Measurements from ENCODE around the gene SPACA4. TPM values are rescaled to one million over a fixed set of nuclear protein-coding genes. Genes with fewer than 3 reads are reported as not detected.

The SPACA4 gene
- total and polyA plus RNA-seq, 4 donors, result not detected

GRCh38 chr19:48591021-48591420, 15.5 kb upstream of the SPACA4 start:
- H3K27me3 ChIP-seq (ENCODE audit: control insufficient read depth in 4 of 4, insufficient read depth in 4 of 4, low read length in 3 of 4), result no peaks in the 10 kb centered on the region
- no peak overlapping the region for H3K4me3 ChIP-seq (ENCODE audit: low read depth in 1 of 3, low read length in 3 of 3)
- H3K27ac ChIP-seq (ENCODE audit: low read depth in 1 of 2, low read length in 2 of 2), result no peak overlapping the region
- DNase-seq (ENCODE audit: low spot score), result no peak
- WGBS, result 83% methylated on average over 5 of the region's 5 CpGs
- TF ChIP-seq GABPA (IDR thresholded peaks at IDR 0.05 in 1 of 2, conservative IDR thresholded peaks at IDR 0.05 in 1 of 2), result no peak
- TF ChIP-seq NR2F2 (IDR thresholded peaks at IDR 0.05), result no peak
- no peak for TF ChIP-seq CTCF (IDR thresholded peaks at IDR 0.05; ENCODE audit: low read depth, low read length, missing input control)
- TF ChIP-seq EGR1 (IDR thresholded peaks at IDR 0.05; ENCODE audit: low read depth in 2 of 2), result no peak
- no peak for TF ChIP-seq MAX (IDR thresholded peaks at IDR 0.05)
- TF ChIP-seq HNF4G (IDR thresholded peaks at IDR 0.05), result no peak
- TF ChIP-seq RAD21 (IDR thresholded peaks at IDR 0.05), result no peak
- TF ChIP-seq REST (IDR thresholded peaks at IDR 0.05), result no peak
- TF ChIP-seq FOXA1 (IDR thresholded peaks at IDR 0.05), result no peak
- TF ChIP-seq ZBTB33 (IDR thresholded peaks at IDR 0.05), result no peak
- TF ChIP-seq YY1 (IDR thresholded peaks at IDR 0.05), result no peak
- no peak for TF ChIP-seq ATF3 (IDR thresholded peaks at IDR 0.05)
- no peak for TF ChIP-seq FOXA2 (IDR thresholded peaks at IDR 0.05)
- TF ChIP-seq JUND (IDR thresholded peaks at IDR 0.05), result no peak
- no peak for TF ChIP-seq HNF4A (conservative IDR thresholded peaks at IDR 0.05)
- no peak for TF ChIP-seq SP1 (IDR thresholded peaks at IDR 0.05)
- TF ChIP-seq TAF1 (conservative IDR thresholded peaks at IDR 0.05), result no peak
- H3K36me3 ChIP-seq (ENCODE audit: control insufficient read depth in 4 of 4, insufficient read depth in 3 of 4, low read depth in 1 of 4, low read length in 3 of 4), result no peaks in the 10 kb centered on the region
- H3K9ac ChIP-seq (ENCODE audit: low read depth in 1 of 2, low read length in 2 of 2), result no peak overlapping the region
- H3K9me3 ChIP-seq (ENCODE audit: control insufficient read depth in 4 of 4, low read length in 3 of 4), result no peaks in the 10 kb centered on the region
- no peaks in the 10 kb centered on the region for H3K4me1 ChIP-seq (ENCODE audit: control insufficient read depth in 4 of 4, insufficient read depth in 4 of 4, low read length in 3 of 4)

- H3K27me3 ChIP-seq (ENCODE audit: control insufficient read depth in 4 of 4, insufficient read depth in 4 of 4, low read length in 3 of 4), result no peaks in the 10 kb centered on the region
- TF ChIP-seq CTCF (IDR thresholded peaks at IDR 0.05; ENCODE audit: low read depth, low read length, missing input control), result no peak
- no peak for TF ChIP-seq SP1 (IDR thresholded peaks at IDR 0.05)
- no peak for TF ChIP-seq ZBTB33 (IDR thresholded peaks at IDR 0.05)
- no peak for TF ChIP-seq MAX (IDR thresholded peaks at IDR 0.05)
- no peak for TF ChIP-seq FOXA1 (IDR thresholded peaks at IDR 0.05)
- no peak for TF ChIP-seq HNF4A (conservative IDR thresholded peaks at IDR 0.05)
- TF ChIP-seq TAF1 (conservative IDR thresholded peaks at IDR 0.05), result no peak
- TF ChIP-seq RXRA (IDR thresholded peaks at IDR 0.05), result no peak
- no peak for TF ChIP-seq ATF3 (IDR thresholded peaks at IDR 0.05)
- TF ChIP-seq FOXA2 (IDR thresholded peaks at IDR 0.05), result no peak
- H3K4me3 ChIP-seq (ENCODE audit: low read depth in 1 of 3, low read length in 3 of 3), result no peak overlapping the region
- no peaks in the 10 kb centered on the region for H3K4me1 ChIP-seq (ENCODE audit: control insufficient read depth in 4 of 4, insufficient read depth in 4 of 4, low read length in 3 of 4)
- H3K27ac ChIP-seq (ENCODE audit: low read depth in 1 of 2, low read length in 2 of 2), result no peak overlapping the region
- WGBS, result 92% methylated on average over 9 of the region's 9 CpGs
- no peak for DNase-seq (ENCODE audit: low spot score)
- no peaks in the 10 kb centered on the region for H3K9me3 ChIP-seq (ENCODE audit: control insufficient read depth in 4 of 4, low read length in 3 of 4)
- H3K9ac ChIP-seq (ENCODE audit: low read depth in 1 of 2, low read length in 2 of 2), result no peak overlapping the region
- H3K36me3 ChIP-seq (ENCODE audit: control insufficient read depth in 4 of 4, insufficient read depth in 3 of 4, low read depth in 1 of 4, low read length in 3 of 4), result no peaks in the 10 kb centered on the region
Measured at GRCh38 chr19:48595171-48595570, 11.4 kb upstream of the SPACA4 start.

Measured in liver (tissue), 9 donors.